PC-9 (cell line): ENCODE data around the gene SPATA21. TPM values are rescaled to one million over a fixed set of nuclear protein-coding genes. Genes with fewer than 3 reads are reported as not detected.

Source experiments
- BruUV-seq: library from RNA; stranded (reverse); fragments of 400-500 nt; replicated peaks from 2 replicates; lab custom pipeline; 2021; lab: Mats Ljungman, UMichigan
- CTCF ChIA-PET: fragments of 300-600 bp; sonication (Branson Sonifier 250); formaldehyde crosslinking; loops from one replicate; lab custom pipeline; 2022; ENCODE audit warnings: antibody characterized with exemption; lab: Charles Lee
- POLR2A ChIA-PET: fragments of 300-600 bp; sonication (Branson Sonifier 250); formaldehyde crosslinking; loops from one replicate; lab custom pipeline; 2022; ENCODE audit warnings: antibody characterized with exemption; ENCODE audit not compliant: unreplicated experiment; lab: Charles Lee
- DNase-seq, 2 experiments: peaks; one replicate each; pipeline versions ENCODE4 v3.0.0 to v3.0.0-alpha.2; 2015 to 2022; ENCODE audit warnings: mixed read lengths in 1 of 2
- H2AFZ ChIP-seq: fragments of 200-600 bp; sonication (generic); 2 replicates; pipeline ENCODE4 v1.8.1; 2017; ENCODE audit warnings: antibody characterized with exemption
- H3F3A ChIP-seq: fragments of 200-600 bp; sonication (generic); 2 replicates; pipeline ENCODE4 v1.8.1; 2017; ENCODE audit warnings: antibody characterized with exemption, mild to moderate bottlenecking, low read depth; ENCODE audit not compliant: insufficient read depth
- H3K27ac ChIP-seq: fragments of 200-600 bp; sonication (generic); 2 replicates; pipeline ENCODE4 v1.6.1; 2016; ENCODE audit warnings: mixed run types
- H3K27me3 ChIP-seq: fragments of 200-600 bp; sonication (generic); 2 replicates; pipeline ENCODE4 v1.6.1; 2016; ENCODE audit warnings: low read depth, mixed run types; ENCODE audit not compliant: insufficient read depth
- H3K36me3 ChIP-seq: fragments of 200-600 bp; sonication (generic); 2 replicates; pipeline ENCODE4 v1.6.1; 2016; ENCODE audit warnings: low read depth, mixed run types
- H3K4me1 ChIP-seq: fragments of 200-600 bp; sonication (generic); replicated peaks from 2 replicates; pipeline ENCODE4 v1.6.1; 2016; ENCODE audit warnings: mixed run types; ENCODE audit not compliant: insufficient read depth
- H3K4me2 ChIP-seq: fragments of 200-600 bp; sonication (generic); 2 replicates; pipeline ENCODE4 v1.6.1; 2017; ENCODE audit warnings: mixed run types
- H3K4me3 ChIP-seq: fragments of 200-600 bp; sonication (generic); 2 replicates; pipeline ENCODE4 v1.6.1; 2016; ENCODE audit warnings: mixed run types
- H3K79me2 ChIP-seq: fragments of 200-600 bp; sonication (generic); 2 replicates; pipeline ENCODE4 v1.6.1; 2017; ENCODE audit warnings: low read depth, mixed run types
- H3K9me2 ChIP-seq: fragments of 200-600 bp; sonication (generic); 2 replicates; pipeline ENCODE4 v1.8.1; 2017; ENCODE audit warnings: mild to moderate bottlenecking; ENCODE audit not compliant: insufficient read depth
- H3K9me3 ChIP-seq: fragments of 200-600 bp; sonication (generic); 2 replicates; pipeline ENCODE4 v1.8.1; 2016; ENCODE audit warnings: low read depth; ENCODE audit not compliant: insufficient read depth
- H4K20me1 ChIP-seq: fragments of 200-600 bp; sonication (generic); 2 replicates; pipeline ENCODE4 v1.8.1; 2017; ENCODE audit not compliant: insufficient read depth
- CTCF ChIP-seq: fragments of 200-600 bp; sonication (generic); conservative IDR thresholded peaks from 2 replicates; pipeline ENCODE4 v1.6.1; 2017; ENCODE audit warnings: mixed run types, antibody characterized with exemption, mild to moderate bottlenecking, moderate library complexity
- EZH2 ChIP-seq: fragments of 200-600 bp; sonication (generic); IDR thresholded peaks from 2 replicates; pipeline ENCODE4 v1.8.0; 2017; ENCODE audit warnings: antibody characterized with exemption, low read depth
- intact Hi-C: fragments of 100-400 bp; cut with micrococcal nuclease; formaldehyde crosslinking; loops from one replicate; pipeline ENCODE4 v1.10.0; 2022; ENCODE audit not compliant: unreplicated experiment
- total RNA-seq: library from RNA; stranded (reverse); gene quantifications from 2 replicates; pipeline ENCODE4 v1.2.3, GENCODE V29; 2021

The SPATA21 gene
- total RNA-seq, 1 experiment from 2014 or later, result not detected

GRCh38 chr1:16430606-16431005 lies 6.6 kb downstream of the SPATA21 start:
- Histone ChIP-seq H2AFZ (no peak overlapping the region), H3K4me1 (no peaks in the 10 kb centered on the region), H3K4me3 (no peak overlapping the region), H3K4me2 (no peak overlapping the region), H3K27me3 (no peaks in the 10 kb centered on the region), H3K27ac (no peak overlapping the region), H3K9me2 (no peaks in the 10 kb centered on the region), H3K36me3 (no peaks in the 10 kb centered on the region), H3K9me3 (no peaks in the 10 kb centered on the region), H3K79me2 (no peaks in the 10 kb centered on the region), H3F3A (no peaks in the 10 kb centered on the region), H4K20me1 (no peaks in the 10 kb centered on the region)
- peak in 1 of 2 experiments; percentile 33 for DNase-seq
- intact Hi-C loops, result no loop called here
- BruUV-seq, result no TSS peak
- POLR2A ChIA-PET, result no interaction called here
- no peak for TF ChIP-seq EZH2
- no peak for TF ChIP-seq CTCF
- CTCF ChIA-PET, result no interaction called here

GRCh38 chr1:16425125-16426025 lies 11.8 kb downstream of the SPATA21 start:
- no peak overlapping the region for H3K4me2 ChIP-seq
- BruUV-seq, result no TSS peak

GRCh38 chr1:16422041-16422440 lies 15.2 kb downstream of the SPATA21 start:
- Histone ChIP-seq H3K79me2 (no peaks in the 10 kb centered on the region), H3K9me2 (no peaks in the 10 kb centered on the region), H3K4me3 (no peak overlapping the region), H3K27ac (no peak overlapping the region), H3K4me2 (no peak overlapping the region), H2AFZ (no peak overlapping the region), H3K4me1 (no peaks in the 10 kb centered on the region), H3K9me3 (no peaks in the 10 kb centered on the region), H4K20me1 (no peaks in the 10 kb centered on the region), H3F3A (no peaks in the 10 kb centered on the region), H3K27me3 (no peaks in the 10 kb centered on the region), H3K36me3 (no peaks in the 10 kb centered on the region)
- DNase-seq, result no peak
- ChIA-PET POLR2A (no interaction called here), CTCF (no interaction called here)
- no TSS peak for BruUV-seq
- TF ChIP-seq CTCF (no peak), EZH2 (no peak)
- intact Hi-C loops, result no loop called here

More at GRCh38 chr1:16425125-16426025, 11.8 kb downstream of the SPATA21 start:
- TF ChIP-seq CTCF (no peak), EZH2 (no peak)
- intact Hi-C loops, result no loop called here
- no peak for DNase-seq
- no peaks in the 10 kb centered on the region for H3K79me2 ChIP-seq
- no peaks in the 10 kb centered on the region for H3K9me2 ChIP-seq
- H3F3A ChIP-seq, result no peaks in the 10 kb centered on the region
- H3K4me1 ChIP-seq, result no peaks in the 10 kb centered on the region
- H3K9me3 ChIP-seq, result no peaks in the 10 kb centered on the region
- H3K36me3 ChIP-seq, result no peaks in the 10 kb centered on the region
- POLR2A ChIA-PET, result interaction anchor here (0.6 kb wide), 1 partner anchor 39 kb away, joined by 3 read pairs; no protein-coding TSS in a partner anchor
- H3K27ac ChIP-seq, result no peak overlapping the region
- CTCF ChIA-PET, result no interaction called here
- H3K4me3 ChIP-seq, result no peak overlapping the region
- H2AFZ ChIP-seq, result no peak overlapping the region
- H4K20me1 ChIP-seq, result no peaks in the 10 kb centered on the region
- no peaks in the 10 kb centered on the region for H3K27me3 ChIP-seq
